GM21526 (cell line): ENCODE data around the gene DOK3.

Experiments used
- ATAC-seq: cut with Tn5 transposase; IDR thresholded peaks from one replicate; pipeline ENCODE4 v1.9.1; 2021; ENCODE audit warnings: moderate library complexity; ENCODE audit not compliant: unreplicated experiment, low FRiP score

Gene DOK3

DNA sequence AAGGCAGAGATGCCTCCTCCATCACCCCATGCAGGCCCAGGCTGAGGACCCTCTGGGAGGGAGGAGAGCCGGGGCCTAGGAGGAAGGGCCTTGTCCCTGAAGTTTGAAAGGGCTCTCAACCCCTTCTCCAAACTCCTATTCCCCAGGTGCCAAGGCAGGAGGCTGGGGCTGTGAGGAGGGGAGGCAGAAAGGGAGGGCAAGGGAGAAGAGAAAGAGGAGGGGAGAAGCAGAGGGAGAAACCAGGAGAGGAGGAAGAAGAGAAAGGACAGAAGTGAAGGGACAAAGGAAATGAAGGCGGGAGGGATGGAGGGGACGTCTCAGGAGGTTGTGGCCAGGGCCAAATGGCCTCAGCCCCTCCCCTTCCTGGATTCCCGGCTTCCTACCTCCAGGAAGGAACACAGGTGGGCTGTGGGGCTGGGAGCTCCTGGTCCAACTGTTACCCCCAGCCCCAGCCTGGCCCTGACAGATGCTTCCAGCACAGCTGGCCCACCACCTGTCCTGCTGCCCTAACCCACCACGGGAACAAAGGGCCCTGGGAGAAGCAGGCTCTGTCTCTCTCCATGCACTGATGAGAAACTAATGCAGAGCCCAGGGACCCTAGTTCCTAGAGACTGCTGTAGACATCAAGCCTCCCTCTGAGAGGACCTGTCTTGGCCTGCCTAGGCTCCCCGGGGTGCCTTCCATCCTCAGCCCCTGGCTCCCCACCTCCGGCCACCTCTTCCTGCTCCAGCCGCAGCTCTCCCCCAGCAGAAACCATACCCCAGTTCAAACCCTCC lies 39.7 kb downstream of the DOK3 start:
- ATAC-seq, result no peak

- no peak for ATAC-seq
These were observed 40.7 kb downstream of the DOK3 start for GRCh38 chr5:177468685-177469628.

GRCh38 chr5:177468329-177468684 lies 41.3 kb downstream of the DOK3 start:
- no peak for ATAC-seq

DNA sequence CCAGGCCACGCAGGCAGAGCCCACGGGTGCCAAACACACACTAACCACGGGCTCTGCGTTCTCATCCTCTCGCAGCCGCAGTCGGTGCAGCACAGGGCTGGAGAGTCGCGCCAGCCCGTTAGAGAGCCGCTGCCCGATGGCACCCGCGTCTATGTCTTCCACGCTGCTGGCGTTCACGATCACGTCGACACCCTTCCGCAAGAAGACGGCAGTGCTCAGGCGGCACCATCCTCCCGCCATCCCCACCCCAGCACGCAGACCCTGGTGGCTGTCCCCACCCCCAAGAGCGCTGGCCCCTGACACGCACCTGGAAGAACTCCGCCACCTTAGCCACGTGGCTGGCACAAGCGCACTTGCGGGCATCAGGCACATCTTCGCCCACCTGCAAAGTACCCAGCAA lies 42.2 kb downstream of the DOK3 start:
- ATAC-seq, result no peak

DNA sequence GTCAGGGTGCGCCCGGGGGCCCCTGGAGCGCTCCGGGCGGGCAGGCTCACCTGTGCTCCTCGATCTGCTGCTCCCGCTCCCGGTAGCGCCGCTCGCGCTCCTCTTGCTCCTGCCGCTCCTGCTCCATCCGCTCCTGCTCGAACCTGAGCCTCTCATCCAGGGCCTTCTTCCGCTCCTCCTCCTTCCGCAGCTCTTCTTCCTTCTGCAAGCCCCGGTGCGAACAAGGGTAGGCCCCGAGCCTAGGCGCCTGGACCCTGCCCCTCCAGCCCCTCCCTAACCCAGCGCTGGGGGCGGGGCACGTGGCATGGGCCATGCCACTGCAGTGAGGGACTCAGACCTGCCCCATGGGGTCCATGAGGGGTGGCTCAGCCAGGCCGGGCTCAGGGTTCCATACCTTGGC lies 42.8 kb downstream of the DOK3 start:
- no peak for ATAC-seq

GRCh38 chr5:177465044-177465443 lies 44.6 kb downstream of the DOK3 start:
- ATAC-seq, result no peak

- no peak for ATAC-seq
These were observed 47.5 kb downstream of the DOK3 start for GRCh38 chr5:177462021-177462670.

GRCh38 chr5:177459819-177460628 lies 49.6 kb downstream of the DOK3 start:
- ATAC-seq, result no peak

DNA sequence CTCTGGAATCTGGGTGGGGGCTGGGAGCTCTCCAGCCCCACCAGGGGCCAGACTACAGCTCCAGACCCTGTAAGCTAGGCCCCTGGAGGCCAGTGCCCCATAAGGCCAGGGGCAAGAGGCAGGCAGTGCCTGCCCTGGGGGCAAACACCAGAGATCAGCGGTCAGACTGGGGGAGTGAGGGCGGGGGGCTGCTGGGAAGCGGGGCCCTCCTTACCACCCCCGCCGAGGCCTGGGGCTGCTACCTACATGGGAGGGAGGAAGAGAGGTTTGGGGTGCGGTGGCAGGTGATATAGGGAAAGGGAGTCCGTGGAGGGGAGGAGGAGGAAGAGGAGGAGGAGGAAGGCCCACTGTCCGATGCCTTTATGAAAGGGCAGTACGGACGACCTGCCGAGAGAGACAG lies 50.3 kb downstream of the DOK3 start:
- no peak for ATAC-seq

GRCh38 chr5:177458912-177459350 lies 50.7 kb downstream of the DOK3 start:
- ATAC-seq, result no peak

- no peak for ATAC-seq
These were observed 51.6 kb downstream of the DOK3 start for GRCh38 chr5:177457852-177458681.

DNA sequence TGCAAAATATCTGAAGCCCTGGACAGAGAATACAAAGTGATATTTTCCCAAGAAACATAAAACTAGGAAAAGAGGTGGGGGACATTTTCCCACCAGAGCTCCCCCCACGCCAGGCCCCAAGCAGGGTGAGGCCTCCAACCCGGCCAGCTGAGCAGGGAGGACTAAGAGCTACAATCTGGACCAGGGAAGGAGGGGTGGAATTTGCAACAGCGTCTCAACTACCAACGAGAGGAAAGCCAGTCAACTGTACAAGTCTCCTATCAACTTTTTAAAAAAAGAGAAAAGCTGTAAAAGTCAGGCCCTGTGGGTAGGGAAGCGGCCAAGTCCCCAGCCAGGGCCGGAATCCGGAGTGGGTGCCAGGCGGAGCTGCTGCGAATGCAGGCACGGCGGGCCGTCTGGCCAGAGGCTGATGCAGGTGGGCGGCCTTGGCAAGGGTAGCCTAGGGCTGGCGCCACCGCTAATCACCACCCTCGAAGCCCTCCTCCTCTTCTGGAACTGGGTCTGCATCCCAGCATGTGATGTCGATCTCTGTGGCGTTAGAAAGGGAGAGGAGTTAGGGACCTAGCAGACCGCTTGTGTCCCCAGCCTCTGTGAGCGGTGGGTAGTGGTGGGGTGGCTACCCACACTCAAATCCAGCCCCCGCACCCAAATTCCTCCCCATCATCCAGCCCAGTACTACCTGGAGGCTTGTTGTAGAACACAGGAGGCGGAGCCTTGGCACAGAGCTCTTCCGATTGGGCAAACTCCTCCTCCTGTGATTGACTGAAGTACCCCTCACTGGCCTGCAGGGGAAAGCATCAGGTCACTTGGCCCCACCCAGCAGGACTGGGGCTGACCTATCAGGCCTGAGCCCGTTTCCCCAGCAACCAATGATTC lies 52.4 kb downstream of the DOK3 start:
- peak; percentile 30 for ATAC-seq

DNA sequence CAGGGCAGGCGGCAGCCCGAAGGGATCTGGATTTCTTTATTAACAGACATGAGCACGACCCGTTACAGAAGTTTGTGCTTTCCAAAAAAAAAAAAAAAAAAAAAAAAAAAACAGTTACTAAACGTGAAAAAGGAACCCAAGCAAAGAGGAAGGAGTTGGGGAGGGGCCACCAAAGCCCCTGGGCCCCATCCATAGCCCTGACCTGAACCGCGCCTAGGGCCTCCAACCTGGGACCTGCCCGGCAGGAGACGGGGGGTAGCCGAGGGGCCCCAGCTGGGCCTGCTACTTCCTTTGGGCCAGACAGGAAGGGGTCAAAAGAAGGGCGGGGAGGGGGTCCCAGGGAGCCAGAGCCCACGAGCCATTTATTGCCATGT lies 53.0 kb downstream of the DOK3 start:
- no peak for ATAC-seq

GRCh38 chr5:177455661-177456590 lies 53.7 kb downstream of the DOK3 start:
- ATAC-seq, result peak; percentile 12

- peak; percentile 49 for ATAC-seq
These were observed 54.5 kb downstream of the DOK3 start for GRCh38 chr5:177455036-177455660.

DNA sequence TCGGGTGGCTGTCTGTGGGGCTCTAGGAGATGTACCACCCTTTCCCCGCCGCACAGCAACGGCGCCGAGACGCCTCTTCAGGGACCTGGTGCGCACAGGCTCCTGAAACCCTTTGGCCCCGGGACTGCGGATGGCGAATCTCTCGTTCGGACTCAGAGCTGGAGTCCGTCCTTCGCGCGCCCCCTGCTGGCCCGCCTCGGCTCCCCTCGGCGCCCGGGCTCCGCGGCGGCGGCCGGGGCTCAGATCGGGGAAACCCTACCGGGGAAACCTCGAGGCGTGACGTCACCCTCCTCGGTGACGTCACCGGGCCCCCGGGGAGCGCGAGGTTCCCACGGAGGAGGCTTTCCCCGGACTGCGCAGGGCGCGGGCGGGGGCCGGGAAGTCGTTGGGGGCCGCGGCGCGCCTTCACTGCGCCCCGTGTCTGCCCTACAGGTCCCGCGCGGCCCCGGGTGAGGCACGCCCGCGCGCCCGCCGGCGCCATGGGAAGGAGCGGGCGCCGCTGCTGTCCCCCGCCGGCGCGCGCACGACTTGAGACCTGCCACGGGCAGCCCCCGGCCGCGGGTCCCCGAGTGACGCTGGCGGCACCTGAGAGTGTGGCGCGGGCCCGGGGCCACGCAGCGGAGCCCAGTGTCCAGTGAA lies 55.1 kb downstream of the DOK3 start:
- ATAC-seq, result peak; percentile 42
